Measurements from ENCODE around the gene POU4F3. TPM values are rescaled to one million over a fixed set of nuclear protein-coding genes. Genes with fewer than 3 reads are reported as not detected.

POU4F3 gene
- total and polyA plus RNA-seq, 2 of the 8 experiments (the other 6 are each of a cell fraction or from before 2014, with no cell fraction given), result 0.09 TPM; not detected in 1

- DNase-seq (ENCODE audit: low read depth in 1 of 2, low spot score in 2 of 2) (no peak), FAIRE-seq (no peak)
- Histone ChIP-seq H3K79me2 (ENCODE audit: control insufficient read depth in 1 of 2, insufficient read depth in 2 of 2, low read length in 2 of 2) (no peaks in the 10 kb centered on the region), H3K4ac (replicated peaks; ENCODE audit: insufficient read length, low read depth, low read length) (no peak overlapping the region), H3K56ac (replicated peaks; ENCODE audit: insufficient read length, low read depth, low read length) (no peak overlapping the region), H2BK120ac (replicated peaks; ENCODE audit: low read depth, low read length) (no peak overlapping the region), H2AFZ (ENCODE audit: low read length) (no peak overlapping the region), H2AK5ac (ENCODE audit: low read depth, low read length) (no peak overlapping the region), H3K23ac (ENCODE audit: insufficient read length) (no peak overlapping the region), H2BK12ac (ENCODE audit: low read depth, low read length) (no peak overlapping the region), H3K79me1 (ENCODE audit: low read depth, low read length) (no peaks in the 10 kb centered on the region), H4K8ac (ENCODE audit: extremely low read depth, insufficient read depth, low read length) (no peak overlapping the region), H3K4me1 (replicated peaks in 1 of 4; ENCODE audit: control insufficient read depth in 3 of 4, insufficient read depth in 4 of 4, low read length in 3 of 4) (peaks cover 10 to 34% (median 22%) of the 10 kb centered on the region in 4 experiments), H3K18ac (ENCODE audit: extremely low read depth, low read length) (no peak overlapping the region), H2BK15ac (ENCODE audit: low read length) (no peak overlapping the region), H3K9ac (replicated peaks in 1 of 4; ENCODE audit: extremely low read depth in 1 of 4, low read depth in 3 of 4, low read length in 3 of 4) (no peak overlapping the region), H3K14ac (ENCODE audit: insufficient read length) (no peak overlapping the region), H4K91ac (replicated peaks; ENCODE audit: insufficient read length, low read length) (no peak overlapping the region), H3K27me3 (replicated peaks in 1 of 4; ENCODE audit: control insufficient read depth in 3 of 4, extremely low read depth in 1 of 4, insufficient read depth in 3 of 4, low read length in 3 of 4) (peaks cover 99 to 100% (median 100%) of the 10 kb centered on the region in 4 experiments), H3K23me2 (ENCODE audit: low read depth, low read length) (peaks cover 12% of the 10 kb centered on the region; the same call in 1 of the 2 replicates), H3K9me3 (ENCODE audit: insufficient read depth in 2 of 2, low read depth in 1 of 2, low read length in 1 of 2) (no peaks in the 10 kb centered on the region), H2BK20ac (ENCODE audit: low read length) (no peak overlapping the region), H3K27ac (ENCODE audit: low read depth, low read length) (no peak overlapping the region), H4K5ac (ENCODE audit: insufficient read length, low read depth, low read length) (no peak overlapping the region), H3K4me2 (ENCODE audit: insufficient read depth in 1 of 2, low read depth in 2 of 2, low read length in 2 of 2) (peak overlapping the region; percentile 84 to 89), H2BK5ac (ENCODE audit: low read depth, low read length) (no peak overlapping the region), H3K36me3 (ENCODE audit: control insufficient read depth in 2 of 4, insufficient read depth in 4 of 4, low read length in 3 of 4) (peaks cover 0 to 5% (median 0%) of the 10 kb centered on the region in 4 experiments; a peak in 1 of 8 replicates), H3K4me3 (ENCODE audit: extremely low read depth in 1 of 4, insufficient read depth in 2 of 4, low read depth in 3 of 4, low read length in 4 of 4) (peak overlapping the region in 3 of 4 experiments; percentile 36 to 66 (median 48); a peak in 4 of 8 replicates), H4K20me1 (replicated peaks in 1 of 2; ENCODE audit: control insufficient read depth in 1 of 2, insufficient read depth in 2 of 2, low read length in 2 of 2) (peaks cover 19 to 48% of the 10 kb centered on the region in 2 experiments)
- WGBS, 2 experiments (ENCODE audit: extremely low coverage in 1 of 2, insufficient coverage in 1 of 2, insufficient read length in 1 of 2, insufficient replicate concordance in 2 of 2, low coverage in 1 of 2, low lambda C conversion rate in 2 of 2, missing lambda C conversion rate in 1 of 2), result 10% methylated on average over 8 of the region's 8 CpGs; no CpG with 5 or more reads in 1 of the 2 experiments
- ChIA-PET POLR2A (ENCODE audit: partially characterized antibody) (interaction anchor here (0.7 kb wide), 1 partner anchor 540 kb away, joined by 3 read pairs; the partner anchor contains the start of gene PPP2R2B), CTCF (ENCODE audit: partially characterized antibody) (interaction anchor here (1.0 to 1.3 kb wide), 4 partner anchors 8 to 90 kb away, joined by 3 to 4 read pairs (median 4); no protein-coding TSS in a partner anchor)
- TF ChIP-seq EZH2 (IDR thresholded peaks at IDR 0.05; ENCODE audit: low read depth, low read length, severe bottlenecking) (peak; percentile 58), JUN (IDR thresholded peaks at IDR 0.05; ENCODE audit: low read depth, low read length) (no peak), RNF2 (IDR thresholded peaks at IDR 0.05; ENCODE audit: borderline replicate concordance, low read depth, low read length, missing control alignments, poor library complexity, severe bottlenecking) (peak; percentile 35)
These were observed 711 bp upstream of the POU4F3 start for GRCh38 chr5:146337928-146338327.

Data from H1 (cell line).